DMS 273 (cell line): Measurements from ENCODE around the gene MUC5AC.
"Not testable (repeated sequence)": the region's sequence is repeated elsewhere in the genome, so short reads cannot be mapped to it uniquely, and the experiment has no call there.

Experiments used
- DNase-seq: peaks from one replicate; lab custom pipeline; 2025; ENCODE audit not compliant: unreplicated experiment; lab: John Stamatoyannopoulos, UW

Gene MUC5AC

DNA sequence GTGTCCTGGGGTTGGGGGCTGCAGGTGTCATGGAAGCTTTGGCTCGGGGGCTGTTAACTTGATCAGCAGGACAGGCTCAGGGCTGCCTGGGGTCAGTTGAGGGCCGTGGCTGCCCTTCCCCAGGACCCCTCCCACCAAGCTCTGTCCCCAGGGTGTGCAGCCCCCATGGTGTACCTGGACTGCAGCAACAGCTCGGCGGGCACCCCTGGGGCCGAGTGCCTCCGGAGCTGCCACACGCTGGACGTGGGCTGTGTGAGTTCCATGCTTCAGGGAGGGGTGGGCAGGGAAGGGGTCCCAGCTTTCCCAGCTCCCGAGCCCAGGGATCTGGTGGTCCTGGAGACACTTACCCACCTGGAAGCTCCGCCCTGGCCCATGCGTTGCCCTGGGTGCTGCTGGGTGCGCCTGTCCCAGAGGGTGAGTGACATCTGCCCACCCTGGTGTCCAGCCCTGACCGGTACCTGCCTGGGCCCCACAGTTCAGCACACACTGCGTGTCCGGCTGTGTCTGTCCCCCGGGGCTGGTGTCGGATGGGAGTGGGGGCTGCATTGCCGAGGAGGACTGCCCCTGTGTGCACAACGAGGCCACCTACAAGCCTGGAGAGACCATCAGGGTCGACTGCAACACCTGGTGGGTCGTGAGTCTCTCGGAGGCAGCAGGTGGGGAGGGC lies 76.4 kb downstream of the MUC5AC start:
- DNase-seq: no peak

DNA sequence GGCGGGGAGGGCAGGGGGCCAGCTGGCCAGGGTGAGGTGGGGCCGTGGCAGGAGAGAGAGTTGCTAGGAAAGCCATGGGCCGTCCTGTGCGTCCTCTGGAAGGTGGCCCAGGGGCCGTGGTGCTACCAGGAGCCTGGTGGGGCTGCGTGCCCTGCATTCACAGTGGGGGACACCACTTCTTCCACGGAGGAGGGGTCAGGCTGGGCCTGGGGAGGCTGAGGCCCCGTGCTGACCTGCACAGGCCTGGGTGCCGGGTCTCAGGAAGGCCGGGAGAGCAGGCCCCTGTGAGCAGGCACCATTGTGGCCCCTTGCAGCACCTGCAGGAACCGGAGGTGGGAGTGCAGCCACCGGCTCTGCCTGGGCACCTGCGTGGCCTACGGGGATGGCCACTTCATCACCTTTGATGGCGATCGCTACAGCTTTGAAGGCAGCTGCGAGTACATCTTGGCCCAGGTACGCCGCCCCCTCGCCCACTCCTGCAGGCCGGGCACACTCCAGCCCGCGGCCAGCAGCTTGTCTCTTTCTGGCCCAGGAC lies 77.1 kb downstream of the MUC5AC start:
- no peak for DNase-seq

DNA sequence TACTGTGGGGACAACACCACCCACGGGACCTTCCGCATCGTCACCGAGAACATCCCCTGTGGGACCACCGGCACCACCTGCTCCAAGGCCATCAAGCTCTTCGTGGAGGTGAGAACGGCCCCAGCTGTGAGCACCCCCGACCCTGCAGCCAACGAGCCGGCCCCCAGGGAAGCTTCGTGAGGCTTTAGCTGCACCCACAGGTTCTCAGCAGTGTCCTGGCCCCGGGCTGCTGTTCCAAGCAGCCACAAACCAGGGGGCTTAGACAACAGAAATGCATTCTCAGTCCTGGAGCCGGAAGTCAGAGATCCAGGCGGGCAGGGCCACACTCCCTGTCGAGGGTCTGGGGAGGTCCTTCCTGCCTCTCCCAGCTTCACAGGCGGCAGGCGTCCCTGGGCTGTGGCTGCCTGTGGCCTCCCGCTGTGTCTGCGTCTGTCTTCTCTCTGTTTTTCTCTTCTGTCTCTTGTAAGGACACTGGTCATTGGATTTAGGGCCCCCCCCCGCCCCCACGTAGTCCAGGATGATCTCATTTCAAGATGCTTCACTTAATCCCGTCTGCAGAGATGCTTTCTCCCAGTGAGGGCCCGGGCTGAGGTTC lies 77.7 kb downstream of the MUC5AC start:
- DNase-seq: peak; percentile 28

DNA sequence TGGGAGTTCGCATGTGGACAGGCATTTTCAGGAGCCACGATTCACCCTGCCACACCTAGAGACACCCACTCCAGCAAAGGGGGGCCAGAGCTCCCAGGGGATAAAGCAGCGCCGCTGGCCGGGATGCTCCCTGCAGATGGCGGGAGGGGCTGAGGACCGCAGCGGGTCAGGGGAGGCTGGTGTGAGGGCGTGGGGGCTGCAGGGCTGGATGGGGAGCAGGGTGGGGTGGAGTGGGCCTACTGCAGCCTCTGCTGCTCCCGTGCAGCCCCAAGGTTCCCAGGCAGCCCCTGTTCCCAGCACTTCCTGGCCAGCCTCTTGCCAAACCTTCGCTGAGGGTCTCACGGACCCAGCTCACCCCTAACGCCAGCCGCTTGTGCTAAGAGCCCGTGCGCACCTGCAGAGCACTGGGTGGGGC lies 78.2 kb downstream of the MUC5AC start:
- DNase-seq: no peak

DNA sequence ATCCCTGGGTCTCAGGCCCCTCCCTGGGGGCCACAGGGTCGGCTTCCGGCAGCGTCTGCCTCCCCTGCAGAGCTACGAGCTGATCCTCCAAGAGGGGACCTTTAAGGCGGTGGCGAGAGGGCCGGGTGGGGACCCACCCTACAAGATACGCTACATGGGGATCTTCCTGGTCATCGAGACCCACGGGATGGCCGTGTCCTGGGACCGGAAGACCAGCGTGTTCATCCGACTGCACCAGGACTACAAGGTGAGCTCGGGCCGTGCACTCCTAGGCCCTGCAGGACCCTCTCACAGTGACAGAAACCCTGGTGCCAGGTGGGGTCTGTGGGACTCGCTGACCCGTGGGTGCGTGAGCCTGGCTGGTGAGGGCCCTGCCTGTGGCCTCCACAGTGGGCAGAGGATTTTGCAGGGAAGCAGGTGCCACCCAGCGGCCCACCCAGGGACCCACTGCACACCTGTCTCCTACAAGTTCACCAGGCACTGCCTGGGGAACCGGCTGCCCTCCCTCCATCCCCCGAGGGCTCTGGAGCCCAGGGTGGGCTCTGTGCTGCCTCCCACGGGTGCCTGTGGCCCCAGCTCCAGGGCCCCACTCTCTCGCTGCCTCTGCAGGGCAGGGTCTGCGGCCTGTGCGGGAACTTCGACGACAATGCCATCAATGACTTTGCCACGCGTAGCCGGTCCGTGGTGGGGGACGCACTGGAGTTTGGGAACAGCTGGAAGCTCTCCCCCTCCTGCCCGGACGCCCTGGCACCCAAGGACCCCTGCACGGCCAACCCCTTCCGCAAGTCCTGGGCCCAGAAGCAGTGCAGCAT lies 78.8 kb downstream of the MUC5AC start:
- DNase-seq: no peak

DNA sequence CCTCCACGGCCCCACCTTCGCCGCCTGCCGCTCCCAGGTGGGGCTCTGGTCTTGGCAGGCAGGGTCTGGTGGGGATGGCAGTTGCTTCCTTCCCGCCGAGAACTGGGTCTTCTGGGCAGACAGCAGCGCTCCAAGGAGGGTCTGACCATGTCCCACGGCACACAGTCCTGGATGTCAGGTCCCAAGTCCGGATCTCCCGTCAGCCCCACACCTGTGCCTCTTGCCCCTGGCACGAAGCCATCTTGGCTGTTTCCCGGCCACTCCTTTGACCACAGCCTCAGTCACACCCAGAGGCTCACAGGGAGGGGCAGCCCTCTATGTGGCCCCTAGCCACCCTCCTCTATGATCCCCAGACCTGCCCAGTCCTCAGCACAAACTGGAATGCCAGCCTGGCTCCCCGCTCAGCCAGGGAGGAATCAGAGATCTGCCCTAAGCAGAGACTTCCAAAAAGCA lies 79.4 kb downstream of the MUC5AC start:
- no peak for DNase-seq

DNA sequence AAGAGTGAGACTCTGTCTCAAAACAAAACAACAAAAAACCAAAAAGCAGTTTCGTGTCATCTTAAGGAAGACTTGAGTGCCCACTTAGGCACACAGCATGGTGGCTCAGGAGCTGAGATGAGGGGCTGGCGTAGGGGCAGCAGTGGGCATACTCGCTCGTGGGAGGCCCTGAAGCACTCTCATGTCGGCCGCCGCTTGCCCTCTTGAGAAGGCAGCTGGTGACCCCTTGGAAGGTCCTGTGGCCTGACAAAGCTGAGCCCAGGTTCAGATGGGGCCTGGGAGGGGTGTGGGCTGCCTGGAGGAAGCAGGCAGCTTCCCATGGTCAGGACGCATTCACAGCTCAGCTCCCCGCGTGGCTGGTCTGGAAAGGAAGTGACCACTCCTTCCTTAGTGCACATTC lies 80.1 kb downstream of the MUC5AC start:
- no peak for DNase-seq

DNA sequence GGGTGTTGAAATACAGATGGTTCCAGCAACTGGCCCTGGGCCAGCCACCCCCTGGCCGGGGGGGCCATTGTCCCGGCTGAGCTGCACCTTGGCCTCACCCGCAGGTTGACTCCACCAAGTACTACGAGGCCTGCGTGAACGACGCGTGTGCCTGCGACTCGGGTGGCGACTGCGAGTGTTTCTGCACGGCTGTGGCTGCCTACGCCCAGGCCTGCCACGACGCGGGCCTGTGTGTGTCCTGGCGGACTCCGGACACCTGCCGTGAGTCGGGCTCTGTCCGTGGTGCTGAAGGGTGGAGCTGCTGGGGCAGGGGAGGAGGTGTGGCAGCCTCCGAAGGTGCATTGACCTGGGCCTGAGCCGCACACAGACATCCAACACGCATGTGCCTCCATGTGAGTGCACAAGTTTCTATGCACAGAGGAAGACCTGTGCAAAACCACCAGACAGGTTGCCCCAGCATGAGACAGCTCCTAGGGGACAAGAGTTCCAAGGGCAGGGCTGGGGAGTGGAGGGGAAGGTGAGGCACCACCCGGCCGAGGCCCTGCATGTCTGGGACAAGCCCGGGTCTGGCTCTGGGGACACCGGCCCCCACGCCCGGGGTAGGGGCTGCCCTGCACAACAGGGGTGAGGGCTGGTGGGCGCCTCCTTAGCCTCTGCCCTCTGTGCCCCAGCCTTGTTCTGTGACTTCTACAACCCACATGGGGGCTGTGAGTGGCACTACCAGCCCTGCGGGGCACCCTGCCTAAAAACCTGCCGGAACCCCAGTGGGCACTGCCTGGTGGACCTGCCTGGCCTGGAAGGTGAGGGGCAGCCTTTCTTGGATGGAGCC lies 81.2 kb downstream of the MUC5AC start:
- no peak for DNase-seq

DNA sequence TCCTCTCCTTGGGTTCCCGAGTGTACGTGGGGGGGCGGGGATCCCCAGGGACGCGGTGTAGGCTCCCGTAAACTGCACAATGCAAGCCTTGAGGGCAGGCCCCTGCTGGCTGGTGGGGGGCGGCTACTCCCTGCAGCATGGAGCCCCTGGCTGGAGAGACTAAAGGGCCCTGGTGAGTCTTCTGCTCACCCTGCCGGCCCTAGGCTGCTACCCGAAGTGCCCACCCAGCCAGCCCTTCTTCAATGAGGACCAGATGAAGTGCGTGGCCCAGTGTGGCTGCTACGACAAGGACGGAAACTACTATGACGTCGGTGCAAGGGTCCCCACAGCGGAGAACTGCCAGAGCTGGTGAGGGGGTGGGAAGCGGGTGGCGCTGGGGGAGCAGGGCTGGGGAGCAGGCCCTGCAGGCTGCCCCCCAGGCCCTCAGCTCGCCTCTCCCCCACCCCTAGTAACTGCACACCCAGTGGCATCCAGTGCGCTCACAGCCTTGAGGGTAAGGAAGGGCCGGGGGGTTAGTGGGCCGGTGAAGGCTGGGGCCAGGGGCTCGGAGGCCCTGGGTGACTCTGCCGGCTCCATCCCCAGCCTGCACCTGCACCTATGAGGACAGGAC lies 81.9 kb downstream of the MUC5AC start:
- no peak for DNase-seq

DNA sequence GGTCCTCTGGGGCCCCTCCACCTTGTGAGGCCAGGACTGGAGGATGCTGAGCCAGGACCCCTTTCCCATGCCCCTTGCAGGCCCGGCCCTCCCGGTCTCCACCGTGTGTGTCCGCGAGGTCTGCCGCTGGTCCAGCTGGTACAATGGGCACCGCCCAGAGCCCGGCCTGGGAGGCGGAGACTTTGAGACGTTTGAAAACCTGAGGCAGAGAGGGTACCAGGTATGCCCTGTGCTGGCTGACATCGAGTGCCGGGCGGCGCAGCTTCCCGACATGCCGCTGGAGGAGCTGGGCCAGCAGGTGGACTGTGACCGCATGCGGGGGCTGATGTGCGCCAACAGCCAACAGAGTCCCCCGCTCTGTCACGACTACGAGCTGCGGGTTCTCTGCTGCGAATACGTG lies 83.0 kb downstream of the MUC5AC start:
- no peak for DNase-seq

DNA sequence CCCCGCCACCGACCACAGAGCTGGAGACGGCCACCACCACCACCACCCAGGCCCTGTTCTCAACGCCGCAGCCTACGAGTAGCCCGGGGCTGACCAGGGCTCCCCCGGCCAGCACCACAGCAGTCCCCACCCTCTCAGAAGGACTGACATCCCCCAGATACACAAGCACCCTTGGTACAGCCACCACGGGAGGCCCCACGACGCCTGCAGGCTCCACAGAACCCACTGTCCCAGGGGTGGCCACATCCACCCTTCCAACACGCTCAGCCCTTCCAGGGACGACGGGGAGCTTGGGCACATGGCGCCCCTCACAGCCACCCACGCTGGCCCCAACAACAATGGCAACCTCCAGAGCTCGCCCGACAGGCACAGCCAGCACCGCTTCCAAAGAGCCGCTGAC lies 84.0 kb downstream of the MUC5AC start:
- no peak for DNase-seq

DNA sequence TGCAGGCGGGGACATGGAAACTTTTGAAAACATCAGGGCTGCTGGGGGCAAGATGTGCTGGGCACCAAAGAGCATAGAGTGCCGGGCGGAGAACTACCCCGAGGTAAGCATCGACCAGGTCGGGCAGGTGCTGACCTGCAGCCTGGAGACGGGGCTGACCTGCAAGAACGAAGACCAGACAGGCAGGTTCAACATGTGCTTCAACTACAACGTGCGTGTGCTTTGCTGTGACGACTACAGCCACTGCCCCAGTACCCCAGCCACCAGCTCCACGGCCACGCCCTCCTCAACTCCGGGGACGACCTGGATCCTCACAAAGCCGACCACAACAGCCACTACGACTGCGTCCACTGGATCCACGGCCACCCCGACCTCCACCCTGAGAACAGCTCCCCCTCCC lies 84.5 kb downstream of the MUC5AC start:
- no peak for DNase-seq

DNA sequence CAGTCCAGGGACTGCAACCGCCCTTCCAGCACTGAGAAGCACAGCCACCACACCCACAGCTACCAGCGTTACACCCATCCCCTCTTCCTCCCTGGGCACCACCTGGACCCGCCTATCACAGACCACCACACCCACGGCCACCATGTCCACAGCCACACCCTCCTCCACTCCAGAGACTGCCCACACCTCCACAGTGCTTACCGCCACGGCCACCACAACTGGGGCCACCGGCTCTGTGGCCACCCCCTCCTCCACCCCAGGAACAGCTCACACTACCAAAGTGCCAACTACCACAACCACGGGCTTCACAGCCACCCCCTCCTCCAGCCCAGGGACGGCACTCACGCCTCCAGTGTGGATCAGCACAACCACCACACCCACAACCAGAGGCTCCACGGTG lies 85.0 kb downstream of the MUC5AC start:
- DNase-seq: not testable (repeated sequence)

DNA sequence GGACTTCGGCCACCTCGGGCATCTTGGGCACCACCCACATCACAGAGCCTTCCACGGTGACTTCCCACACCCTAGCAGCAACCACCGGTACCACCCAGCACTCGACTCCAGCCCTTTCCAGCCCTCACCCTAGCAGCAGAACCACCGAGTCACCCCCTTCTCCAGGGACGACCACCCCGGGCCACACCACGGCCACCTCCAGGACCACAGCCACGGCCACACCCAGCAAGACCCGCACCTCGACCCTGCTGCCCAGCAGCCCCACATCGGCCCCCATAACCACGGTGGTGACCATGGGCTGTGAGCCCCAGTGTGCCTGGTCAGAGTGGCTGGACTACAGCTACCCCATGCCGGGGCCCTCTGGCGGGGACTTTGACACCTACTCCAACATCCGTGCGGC lies 85.8 kb downstream of the MUC5AC start:
- DNase-seq: not testable (repeated sequence)

DNA sequence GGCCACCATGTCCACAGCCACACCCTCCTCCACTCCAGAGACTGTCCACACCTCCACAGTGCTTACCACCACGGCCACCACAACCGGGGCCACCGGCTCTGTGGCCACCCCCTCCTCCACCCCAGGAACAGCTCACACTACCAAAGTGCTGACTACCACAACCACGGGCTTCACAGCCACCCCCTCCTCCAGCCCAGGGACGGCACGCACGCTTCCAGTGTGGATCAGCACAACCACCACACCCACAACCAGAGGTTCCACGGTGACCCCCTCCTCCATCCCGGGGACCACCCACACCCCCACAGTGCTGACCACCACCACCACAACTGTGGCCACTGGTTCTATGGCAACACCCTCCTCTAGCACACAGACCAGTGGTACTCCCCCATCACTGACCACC lies 86.8 kb downstream of the MUC5AC start:
- not testable (repeated sequence) for DNase-seq

DNA sequence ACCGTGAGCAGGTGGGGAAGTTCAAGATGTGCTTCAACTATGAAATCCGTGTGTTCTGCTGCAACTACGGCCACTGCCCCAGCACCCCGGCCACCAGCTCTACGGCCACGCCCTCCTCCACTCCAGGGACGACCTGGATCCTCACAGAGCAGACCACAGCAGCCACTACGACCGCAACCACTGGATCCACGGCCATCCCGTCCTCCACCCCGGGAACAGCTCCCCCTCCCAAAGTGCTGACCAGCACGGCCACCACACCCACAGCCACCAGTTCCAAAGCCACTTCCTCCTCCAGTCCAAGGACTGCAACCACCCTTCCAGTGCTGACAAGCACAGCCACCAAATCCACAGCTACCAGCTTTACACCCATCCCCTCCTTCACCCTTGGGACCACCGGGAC lies 88.0 kb downstream of the MUC5AC start:
- DNase-seq: not testable (repeated sequence)

DNA sequence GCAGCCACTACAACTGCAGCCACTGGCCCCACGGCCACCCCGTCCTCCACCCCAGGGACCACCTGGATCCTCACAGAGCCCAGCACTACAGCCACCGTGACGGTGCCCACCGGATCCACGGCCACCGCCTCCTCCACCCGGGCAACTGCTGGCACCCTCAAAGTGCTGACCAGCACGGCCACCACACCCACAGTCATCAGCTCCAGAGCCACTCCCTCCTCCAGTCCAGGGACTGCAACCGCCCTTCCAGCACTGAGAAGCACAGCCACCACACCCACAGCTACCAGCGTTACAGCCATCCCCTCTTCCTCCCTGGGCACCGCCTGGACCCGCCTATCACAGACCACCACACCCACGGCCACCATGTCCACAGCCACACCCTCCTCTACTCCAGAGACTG lies 88.5 kb downstream of the MUC5AC start:
- not testable (repeated sequence) for DNase-seq

DNA sequence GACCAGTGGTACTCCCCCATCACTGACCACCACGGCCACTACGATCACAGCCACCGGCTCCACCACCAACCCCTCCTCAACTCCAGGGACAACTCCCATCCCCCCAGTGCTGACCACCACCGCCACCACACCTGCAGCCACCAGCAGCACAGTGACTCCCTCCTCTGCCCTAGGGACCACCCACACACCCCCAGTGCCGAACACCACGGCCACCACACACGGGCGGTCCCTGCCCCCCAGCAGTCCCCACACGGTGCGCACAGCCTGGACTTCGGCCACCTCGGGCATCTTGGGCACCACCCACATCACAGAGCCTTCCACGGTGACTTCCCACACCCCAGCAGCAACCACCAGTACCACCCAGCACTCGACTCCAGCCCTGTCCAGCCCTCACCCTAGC lies 89.3 kb downstream of the MUC5AC start:
- DNase-seq: not testable (repeated sequence)

DNA sequence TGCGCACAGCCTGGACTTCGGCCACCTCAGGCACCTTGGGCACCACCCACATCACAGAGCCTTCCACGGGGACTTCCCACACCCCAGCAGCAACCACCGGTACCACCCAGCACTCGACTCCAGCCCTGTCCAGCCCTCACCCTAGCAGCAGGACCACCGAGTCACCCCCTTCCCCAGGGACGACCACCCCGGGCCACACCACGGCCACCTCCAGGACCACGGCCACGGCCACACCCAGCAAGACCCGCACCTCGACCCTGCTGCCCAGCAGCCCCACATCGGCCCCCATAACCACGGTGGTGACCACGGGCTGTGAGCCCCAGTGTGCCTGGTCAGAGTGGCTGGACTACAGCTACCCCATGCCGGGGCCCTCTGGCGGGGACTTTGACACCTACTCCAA lies 91.2 kb downstream of the MUC5AC start:
- DNase-seq: not testable (repeated sequence)

DNA sequence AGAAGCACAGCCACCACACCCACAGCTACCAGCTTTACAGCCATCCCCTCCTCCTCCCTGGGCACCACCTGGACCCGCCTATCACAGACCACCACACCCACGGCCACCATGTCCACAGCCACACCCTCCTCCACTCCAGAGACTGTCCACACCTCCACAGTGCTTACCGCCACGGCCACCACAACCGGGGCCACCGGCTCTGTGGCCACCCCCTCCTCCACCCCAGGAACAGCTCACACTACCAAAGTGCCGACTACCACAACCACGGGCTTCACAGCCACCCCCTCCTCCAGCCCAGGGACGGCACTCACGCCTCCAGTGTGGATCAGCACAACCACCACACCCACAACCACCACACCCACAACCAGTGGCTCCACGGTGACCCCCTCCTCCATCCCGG lies 92.7 kb downstream of the MUC5AC start:
- DNase-seq: not testable (repeated sequence)
